ENCODE measurements around the gene BET1L.

DNA sequence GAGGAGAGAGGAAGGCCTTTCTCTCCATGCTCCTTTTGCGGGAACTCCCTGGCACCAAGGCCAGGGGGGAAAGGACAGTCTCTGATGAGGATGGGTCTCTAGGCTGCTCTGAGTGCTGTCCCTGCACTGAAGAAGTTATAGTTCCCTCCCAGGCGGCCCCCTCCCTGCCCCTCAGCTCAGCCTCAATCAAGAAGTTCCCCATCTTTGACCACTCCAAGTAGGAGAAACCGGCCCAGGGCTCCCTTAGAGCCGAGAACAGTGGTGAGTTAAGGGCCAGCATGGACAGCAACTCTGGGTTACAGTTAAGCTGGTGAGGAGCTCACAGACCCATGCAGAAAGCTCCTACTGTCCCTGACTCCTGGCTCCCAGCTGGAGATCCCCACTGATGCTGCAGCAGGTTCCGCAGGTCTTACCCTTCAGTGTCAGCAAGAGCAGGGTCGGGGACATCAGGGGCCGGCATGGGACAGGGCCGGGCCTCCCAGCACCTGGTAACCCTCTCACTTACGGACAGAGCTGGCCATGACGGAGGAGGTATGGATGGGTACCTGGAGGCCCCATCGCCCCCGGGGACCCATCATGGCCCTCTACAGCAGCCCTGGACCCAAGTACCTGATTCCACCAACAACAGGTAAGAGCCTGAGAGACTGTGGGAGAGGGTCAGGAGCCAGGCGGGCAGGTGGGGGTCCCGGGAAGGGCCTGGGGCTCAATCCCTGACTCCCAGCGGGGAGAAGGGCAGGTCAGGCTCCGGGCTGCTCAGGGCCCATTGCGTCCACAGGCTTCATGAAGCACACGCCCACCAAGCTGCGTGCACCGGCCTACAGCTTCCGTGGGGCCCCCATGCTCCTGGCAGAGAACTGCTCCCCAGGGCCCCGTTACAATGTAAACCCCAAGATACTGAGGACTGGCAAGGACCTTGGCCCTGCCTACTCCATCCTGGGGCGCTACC lies 10.1 kb downstream of the BET1L start:
- TF ChIP-seq CTCF (IDR thresholded peaks at IDR 0.05) (no peak), POLR2A (IDR thresholded peaks at IDR 0.05) (no peak)

All from lower leg skin (tissue), 3 donors.